ENCODE measurements around the gene C1QTNF12. TPM values are rescaled to one million over a fixed set of nuclear protein-coding genes. Genes with fewer than 3 reads are reported as not detected.

Gene C1QTNF12
- total RNA-seq, 1 donor from 2014 or later, result 1.7 TPM

- Mint-ChIP-seq H3K4me3 (ENCODE audit: low read depth) (peak within 1 kb of the TSS; percentile 87), H3K9me3 (ENCODE audit: low read depth) (peaks cover 3% of the 10 kb centered on the region), H3K36me3 (ENCODE audit: insufficient read depth) (peaks cover 13% of the 10 kb centered on the region), H3K4me1 (ENCODE audit: low read depth) (peaks cover 14% of the 10 kb centered on the region), H3K27me3 (no peaks in the 10 kb centered on the region), H3K27ac (peak within 1 kb of the TSS; percentile 91)
- peak; percentile 90 for DNase-seq (ENCODE audit: low spot score, unreplicated experiment)
- TF ChIP-seq, protein P1, sequence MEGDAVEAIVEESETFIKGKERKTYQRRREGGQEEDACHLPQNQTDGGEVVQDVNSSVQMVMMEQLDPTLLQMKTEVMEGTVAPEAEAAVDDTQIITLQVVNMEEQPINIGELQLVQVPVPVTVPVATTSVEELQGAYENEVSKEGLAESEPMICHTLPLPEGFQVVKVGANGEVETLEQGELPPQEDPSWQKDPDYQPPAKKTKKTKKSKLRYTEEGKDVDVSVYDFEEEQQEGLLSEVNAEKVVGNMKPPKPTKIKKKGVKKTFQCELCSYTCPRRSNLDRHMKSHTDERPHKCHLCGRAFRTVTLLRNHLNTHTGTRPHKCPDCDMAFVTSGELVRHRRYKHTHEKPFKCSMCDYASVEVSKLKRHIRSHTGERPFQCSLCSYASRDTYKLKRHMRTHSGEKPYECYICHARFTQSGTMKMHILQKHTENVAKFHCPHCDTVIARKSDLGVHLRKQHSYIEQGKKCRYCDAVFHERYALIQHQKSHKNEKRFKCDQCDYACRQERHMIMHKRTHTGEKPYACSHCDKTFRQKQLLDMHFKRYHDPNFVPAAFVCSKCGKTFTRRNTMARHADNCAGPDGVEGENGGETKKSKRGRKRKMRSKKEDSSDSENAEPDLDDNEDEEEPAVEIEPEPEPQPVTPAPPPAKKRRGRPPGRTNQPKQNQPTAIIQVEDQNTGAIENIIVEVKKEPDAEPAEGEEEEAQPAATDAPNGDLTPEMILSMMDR (IDR thresholded peaks at IDR 0.05; ENCODE audit: unreplicated experiment), result no peak
These were observed 14.9 kb downstream of the C1QTNF12 start, which contains the start of gene SDF4 for GRCh38 chr1:1231400-1232207. Gene SDF4, minus strand, starts transcription at chr1:1232001. Its CDS starts 3,229 bp downstream, at chr1:1228772.

- Mint-ChIP-seq H3K36me3 (ENCODE audit: insufficient read depth) (peaks cover 13% of the 10 kb centered on the region), H3K4me3 (ENCODE audit: low read depth) (peak overlapping the region; percentile 87), H3K4me1 (ENCODE audit: low read depth) (peaks cover 14% of the 10 kb centered on the region), H3K27ac (peak overlapping the region; percentile 91), H3K27me3 (no peaks in the 10 kb centered on the region), H3K9me3 (ENCODE audit: low read depth) (peaks cover 3% of the 10 kb centered on the region)
- no peak for DNase-seq (ENCODE audit: low spot score, unreplicated experiment)
- TF ChIP-seq, protein P1 (IDR thresholded peaks at IDR 0.05; ENCODE audit: unreplicated experiment), result peak; percentile 13
These were observed 15.7 kb downstream of the C1QTNF12 start for GRCh38 chr1:1230656-1231399.

DNA sequence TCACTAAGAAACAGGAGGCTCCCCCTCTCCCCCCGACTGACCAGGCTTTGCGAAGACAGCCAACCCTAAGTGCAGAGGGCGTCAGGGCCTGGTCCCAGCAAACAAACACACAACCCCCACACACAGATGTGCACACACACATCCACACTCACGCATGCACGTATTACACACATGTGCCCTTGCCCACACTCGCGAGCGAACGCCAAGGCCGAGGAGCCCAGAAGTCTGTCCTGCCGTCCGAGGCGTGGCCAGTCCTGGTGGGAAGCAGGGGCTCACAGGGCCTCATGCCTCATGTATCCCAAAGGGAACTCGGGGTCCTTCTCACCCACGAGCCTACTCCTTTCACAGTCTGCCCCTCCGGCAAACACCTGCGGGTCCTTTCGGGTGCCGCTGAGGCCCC, 16.8 kb downstream of the C1QTNF12 start:
- no peaks in the 10 kb centered on the region for H3K27me3 Mint-ChIP-seq
- TF ChIP-seq, protein P1 (IDR thresholded peaks at IDR 0.05; ENCODE audit: unreplicated experiment), result no peak
- no peak for DNase-seq (ENCODE audit: low spot score, unreplicated experiment)
- H3K4me3 Mint-ChIP-seq (ENCODE audit: low read depth), result peak overlapping the region; percentile 35
- H3K36me3 Mint-ChIP-seq (ENCODE audit: insufficient read depth), result peaks cover 15% of the 10 kb centered on the region
- H3K4me1 Mint-ChIP-seq (ENCODE audit: low read depth), result peaks cover 14% of the 10 kb centered on the region
- peaks cover 3% of the 10 kb centered on the region for H3K9me3 Mint-ChIP-seq (ENCODE audit: low read depth)
- no peak overlapping the region for H3K27ac Mint-ChIP-seq

GRCh38 chr1:1228596-1229321, 17.8 kb downstream of the C1QTNF12 start:
- Mint-ChIP-seq H3K27me3 (no peaks in the 10 kb centered on the region), H3K27ac (no peak overlapping the region), H3K4me3 (ENCODE audit: low read depth) (no peak overlapping the region), H3K36me3 (ENCODE audit: insufficient read depth) (peaks cover 9% of the 10 kb centered on the region), H3K9me3 (ENCODE audit: low read depth) (peaks cover 3% of the 10 kb centered on the region), H3K4me1 (ENCODE audit: low read depth) (peaks cover 11% of the 10 kb centered on the region)
- TF ChIP-seq, protein P1 (IDR thresholded peaks at IDR 0.05; ENCODE audit: unreplicated experiment), result no peak
- DNase-seq (ENCODE audit: low spot score, unreplicated experiment), result no peak

- peaks cover 6% of the 10 kb centered on the region for H3K36me3 Mint-ChIP-seq (ENCODE audit: insufficient read depth)
- no peaks in the 10 kb centered on the region for H3K27me3 Mint-ChIP-seq
- peaks cover 7% of the 10 kb centered on the region for H3K4me1 Mint-ChIP-seq (ENCODE audit: low read depth)
- no peak overlapping the region for H3K27ac Mint-ChIP-seq
- no peak for DNase-seq (ENCODE audit: low spot score, unreplicated experiment)
- no peaks in the 10 kb centered on the region for H3K9me3 Mint-ChIP-seq (ENCODE audit: low read depth)
- TF ChIP-seq, protein P1 (IDR thresholded peaks at IDR 0.05; ENCODE audit: unreplicated experiment), result no peak
- no peak overlapping the region for H3K4me3 Mint-ChIP-seq (ENCODE audit: low read depth)
These were observed 18.3 kb downstream of the C1QTNF12 start for GRCh38 chr1:1228187-1228586.

Measured in progenitor cell of endocrine pancreas (in vitro differentiated cells).